8988T (cell line): ENCODE measurements around the gene SEC14L3.

Experiments
- DNase-seq: peaks from one replicate; pipeline ENCODE4 v3.0.0; 2011

The SEC14L3 gene

DNA sequence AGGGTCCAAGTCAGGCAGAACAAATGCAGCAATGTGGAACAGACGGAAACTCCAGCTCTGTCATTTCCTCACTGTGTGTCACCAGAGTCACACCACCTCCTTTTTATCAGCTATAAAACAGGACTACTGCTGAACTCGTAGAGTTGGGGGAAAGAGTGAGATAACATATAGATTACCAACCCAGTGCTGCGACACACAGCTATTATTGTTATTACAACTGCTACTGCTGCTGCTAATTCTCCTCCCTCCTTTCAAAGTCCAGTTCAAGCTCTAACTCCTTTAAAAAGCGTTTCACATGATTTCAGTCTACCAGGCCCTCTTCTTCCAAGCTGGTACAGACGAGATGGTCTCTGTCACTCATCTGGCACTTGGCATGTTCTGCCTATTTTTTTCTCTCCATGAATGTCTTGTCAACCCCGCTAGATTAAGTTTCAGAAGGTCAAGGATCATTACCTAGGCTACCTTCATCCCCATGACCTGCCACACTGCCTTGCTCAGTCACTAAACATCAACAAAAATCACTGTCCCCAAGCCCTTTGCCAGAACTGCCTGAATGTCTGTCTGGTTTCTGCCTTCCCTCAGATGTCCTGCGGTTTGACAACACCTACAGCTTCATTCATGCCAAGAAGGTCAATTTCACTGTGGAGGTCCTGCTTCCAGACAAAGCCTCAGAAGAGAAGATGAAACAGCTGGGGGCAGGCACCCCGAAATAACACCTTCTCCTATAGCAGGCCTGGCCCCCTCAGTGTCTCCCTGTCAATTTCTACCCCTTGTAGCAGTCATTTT, 49.9 kb downstream of the SEC14L3 start:
- DNase-seq = no peak

DNA sequence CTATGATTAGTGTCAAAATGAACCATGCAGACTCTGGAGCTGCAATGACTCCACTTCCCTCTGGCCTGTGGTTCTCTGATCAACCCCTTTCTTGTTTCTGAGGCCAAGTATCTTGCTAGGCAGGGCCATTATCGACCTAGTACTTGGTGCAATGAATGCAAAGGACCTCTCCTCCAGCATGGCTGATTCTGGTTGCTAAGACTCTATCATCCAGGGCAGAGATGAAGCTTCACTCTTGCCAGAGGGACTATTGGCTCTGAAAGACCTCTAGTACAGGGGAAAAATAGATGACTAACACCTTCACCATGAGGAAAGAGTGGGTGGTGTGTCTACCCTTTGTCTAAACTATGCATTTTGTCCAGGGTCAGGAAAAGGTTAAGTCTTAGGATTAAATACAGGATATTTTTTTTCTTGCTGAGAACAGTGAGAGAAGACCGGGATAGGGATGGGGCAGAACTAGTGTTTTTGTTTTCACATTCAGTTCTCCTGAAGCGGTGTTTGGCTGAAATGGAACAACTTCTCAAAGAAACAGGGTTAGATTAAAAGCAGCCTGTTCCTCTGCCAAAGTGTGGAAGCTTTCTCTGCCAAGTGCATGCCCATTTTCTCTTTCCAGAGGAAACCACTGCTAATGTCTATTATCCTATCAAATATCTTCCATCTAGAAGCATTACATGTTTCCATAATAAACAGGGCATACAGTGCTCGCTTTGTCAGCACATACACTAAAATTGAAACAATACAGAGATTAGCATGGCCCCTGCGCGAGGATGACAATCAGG, 51.3 kb downstream of the SEC14L3 start:
- DNase-seq = no peak

DNA sequence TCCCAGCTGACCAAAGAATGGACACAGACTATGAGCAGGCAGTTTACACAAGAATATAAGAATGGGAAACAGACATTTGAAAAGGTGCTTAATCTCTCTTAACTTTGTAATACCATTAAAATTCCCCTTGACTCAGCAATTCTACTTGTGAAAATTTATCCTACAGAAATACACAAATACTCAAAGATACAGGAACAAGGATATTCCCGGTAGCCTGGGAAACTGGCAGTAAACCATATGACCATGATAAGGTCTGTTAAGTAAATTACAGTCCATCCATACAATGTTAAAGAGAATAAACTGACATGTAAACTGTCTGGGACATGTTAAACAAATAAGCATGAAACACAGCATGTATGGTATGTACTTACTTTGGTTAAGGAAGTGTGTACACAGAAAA, 55.0 kb downstream of the SEC14L3 start:
- DNase-seq = no peak

DNA sequence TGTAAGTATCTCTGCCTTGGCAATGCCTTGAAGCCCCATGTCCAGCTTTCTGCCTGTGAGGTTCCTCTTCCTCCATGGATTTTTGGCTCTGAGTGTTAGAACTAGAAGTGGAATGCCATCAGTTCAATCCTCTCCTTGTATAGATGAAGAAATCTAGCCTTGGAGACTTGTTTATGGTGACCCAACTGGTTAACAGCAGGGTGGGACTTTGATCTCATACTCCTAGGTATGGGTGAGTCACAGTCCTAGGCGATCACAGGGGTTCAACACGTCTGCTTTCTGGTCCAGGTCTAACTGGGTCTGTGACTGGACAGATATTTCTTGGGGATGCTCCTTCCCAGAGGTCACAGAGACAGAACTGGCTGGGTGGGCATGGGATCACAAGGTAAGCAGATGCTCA, 55.4 kb downstream of the SEC14L3 start:
- no peak for DNase-seq

DNA sequence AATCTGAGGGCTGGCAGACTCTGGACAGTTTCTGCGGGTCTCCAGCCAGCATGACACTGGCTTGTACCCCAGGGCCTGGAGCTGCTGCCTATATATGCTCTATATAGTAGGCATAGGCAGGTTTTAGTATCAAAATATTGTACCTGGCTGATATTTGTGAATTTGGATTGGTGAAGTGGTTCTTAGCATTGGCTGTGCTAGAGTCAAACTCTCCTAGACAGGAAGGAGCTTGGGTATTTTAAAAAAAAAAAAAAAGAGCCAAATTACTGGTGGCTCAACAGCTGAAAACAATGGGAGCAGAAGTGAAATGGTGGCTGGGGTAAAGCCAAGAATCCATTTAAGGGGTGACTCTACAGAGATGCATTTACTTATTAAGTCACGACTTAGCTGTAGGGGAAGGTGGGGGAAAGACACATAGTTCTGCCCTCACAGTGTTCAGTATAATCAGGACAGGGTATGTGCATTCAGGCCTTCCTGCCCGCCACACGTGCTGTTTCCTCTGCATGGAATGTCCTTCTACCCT, 57.2 kb downstream of the SEC14L3 start:
- DNase-seq = no peak

DNA sequence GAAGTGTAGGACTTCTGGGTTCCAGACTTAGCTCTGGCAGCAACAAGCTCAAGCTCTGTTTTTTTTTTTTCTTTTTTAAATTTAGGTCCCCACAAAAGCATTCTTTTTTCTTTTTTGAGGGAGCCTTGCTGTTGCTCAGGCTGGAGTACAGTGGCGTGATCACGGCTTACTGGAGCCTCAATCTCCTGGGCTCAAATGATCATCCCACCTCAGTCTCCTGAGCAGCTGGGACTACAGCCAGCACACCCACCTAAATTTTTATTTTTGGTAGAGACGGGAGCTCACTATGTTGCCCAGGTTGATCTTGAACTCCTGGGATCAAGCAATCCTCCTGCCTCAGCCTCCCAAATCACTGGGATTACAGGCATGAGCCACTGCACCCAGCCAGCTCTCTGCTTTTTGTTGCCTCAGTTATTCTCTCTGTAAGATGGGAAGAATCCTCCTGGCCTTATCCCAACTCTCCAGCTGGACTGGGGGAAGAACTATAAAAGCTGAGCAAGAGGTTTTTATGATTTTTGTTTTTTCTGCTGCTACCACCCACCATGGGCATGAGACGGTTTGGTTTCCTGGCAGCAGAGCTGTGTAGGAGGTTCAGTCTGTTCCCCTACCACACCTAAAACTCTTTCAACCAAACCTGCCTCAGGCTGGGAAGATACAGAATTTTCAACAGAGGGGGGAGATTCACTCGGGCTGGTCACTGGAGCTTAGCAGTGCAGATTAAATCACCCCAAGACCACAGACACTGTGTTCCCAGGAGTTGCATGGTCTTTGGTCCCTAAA, 57.9 kb downstream of the SEC14L3 start:
- no peak for DNase-seq

DNA sequence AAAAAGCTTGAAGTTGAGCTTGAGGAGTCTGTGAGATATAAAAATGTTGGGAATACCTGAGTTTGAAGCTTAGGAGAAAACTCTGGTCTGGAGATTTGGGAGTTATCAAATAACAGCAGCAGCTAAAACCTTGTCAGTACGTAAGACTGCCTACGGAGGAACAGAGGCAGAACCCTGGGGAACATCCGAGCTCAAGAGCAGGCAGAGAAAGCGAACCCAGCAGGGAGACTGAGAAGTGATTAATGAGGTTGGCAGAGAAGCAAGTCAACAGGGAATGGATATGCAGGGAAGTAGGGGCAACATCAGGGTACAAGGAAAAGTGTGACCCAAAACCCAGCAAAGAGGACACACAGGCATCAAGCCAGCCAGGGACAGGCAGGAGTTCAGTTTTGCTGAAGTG, 58.8 kb downstream of the SEC14L3 start:
- DNase-seq = no peak

DNA sequence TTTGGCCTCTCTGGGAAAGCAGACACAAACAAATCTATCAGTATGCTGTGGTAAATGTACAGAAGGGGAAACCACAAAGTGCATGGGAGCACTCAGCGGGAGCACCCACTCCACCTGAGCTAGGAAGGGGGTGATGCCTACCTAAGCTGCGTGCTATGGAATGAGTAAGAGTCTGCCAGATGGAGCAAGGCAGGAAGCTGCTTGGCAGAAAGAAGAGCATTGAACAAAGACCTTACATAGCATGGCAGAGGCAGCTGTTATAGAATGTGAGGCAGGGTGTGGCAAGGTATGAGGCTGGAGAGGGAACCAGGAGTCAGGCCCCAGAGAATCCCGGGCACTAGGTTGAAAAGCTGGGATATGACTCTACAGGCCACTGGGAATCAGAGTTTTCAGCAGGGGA, 60.0 kb downstream of the SEC14L3 start:
- no peak for DNase-seq
